Activated CD8-positive, alpha-beta memory T cell treated with anti-CD3 and anti-CD28 coated beads for 1 hour (primary cell): ENCODE measurements around the gene CDT1.

Experiments
- DNase-seq, 2 donors: peaks; one replicate each; pipeline ENCODE4 v3.0.0-alpha.2; 2020; ENCODE audit warnings: low read depth in 1 of 2; ENCODE audit errors: extremely low read depth in 1 of 2

The CDT1 gene

GRCh38 chr16:88854306-88855111 lies 50.9 kb downstream of the CDT1 start:
- DNase-seq: no peak

GRCh38 chr16:88855176-88855575 lies 51.6 kb downstream of the CDT1 start:
- no peak for DNase-seq

DNA sequence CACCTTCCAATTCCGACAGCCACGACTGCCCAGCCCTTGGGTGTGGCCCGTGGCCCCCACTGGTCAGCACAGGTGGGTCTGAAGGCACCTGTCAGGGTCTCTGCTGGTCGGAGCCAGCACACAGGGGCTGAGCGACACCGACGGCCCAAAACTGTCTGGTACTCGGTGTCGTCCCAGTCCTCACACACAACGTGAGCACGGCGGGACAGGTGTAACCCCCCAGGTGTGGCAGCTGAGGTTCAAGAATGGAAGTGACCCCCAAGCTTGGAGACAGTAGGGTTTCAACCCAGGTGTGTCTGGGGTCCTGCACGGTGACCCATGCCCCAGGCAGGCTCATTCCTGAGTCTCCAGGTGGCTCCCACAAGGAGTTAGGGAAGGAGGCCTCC lies 52.1 kb downstream of the CDT1 start:
- DNase-seq: no peak

GRCh38 chr16:88856122-88856827 lies 52.7 kb downstream of the CDT1 start:
- DNase-seq: no peak

DNA sequence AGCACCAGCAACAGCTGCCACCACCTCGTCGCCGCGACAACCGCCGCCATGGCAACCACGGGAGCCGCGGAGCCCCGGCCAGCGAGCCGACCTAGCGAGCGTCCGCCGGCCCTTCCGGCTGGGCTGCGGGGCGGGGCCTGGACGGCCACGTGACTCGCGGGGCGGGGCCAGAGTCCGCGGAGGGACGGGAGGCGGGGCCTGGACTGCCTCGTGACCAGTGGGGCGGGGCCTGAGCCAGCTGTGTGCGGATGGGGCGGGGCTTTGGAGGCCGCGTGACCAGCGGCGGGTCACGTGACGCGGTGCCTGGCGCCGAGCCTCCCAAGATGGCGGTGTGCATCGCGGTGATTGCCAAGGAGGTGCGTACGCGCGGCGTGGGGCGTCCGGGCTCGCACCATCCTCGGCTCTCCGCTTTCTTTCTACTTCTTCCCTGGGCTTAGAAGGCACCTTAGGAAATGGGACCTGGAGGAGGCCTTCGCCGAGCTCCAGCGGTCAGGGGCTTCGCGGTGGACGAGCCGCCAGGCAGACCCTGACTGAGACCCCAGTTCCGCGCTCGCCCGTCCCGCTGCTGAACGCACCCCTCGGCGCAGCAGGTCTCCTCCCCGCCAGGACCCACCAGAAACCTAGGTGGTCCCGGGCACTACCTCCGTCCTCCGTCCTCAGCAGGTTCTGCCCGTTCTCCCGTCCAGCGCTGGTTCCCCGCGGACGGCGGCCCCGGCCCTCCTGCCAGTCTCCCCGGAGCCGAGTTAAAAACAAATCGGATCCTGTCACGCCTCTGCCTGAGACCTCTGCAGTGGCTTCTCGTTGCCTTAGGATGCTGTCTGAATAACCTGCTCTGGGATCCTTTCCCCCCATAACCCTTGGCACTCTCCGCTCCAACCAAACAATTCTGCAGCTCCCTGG lies 53.5 kb downstream of the CDT1 start, which contains the start of the genes GALNS and TRAPPC2L:
TSS of gene GALNS (minus strand) at position 120 of the 900 bp plus-strand sequence. CDS start at position 50, 70 bp downstream.
TSS of gene TRAPPC2L (plus strand) at position 300 of the 900 bp plus-strand sequence. CDS start at position 324, 24 bp downstream.
- DNase-seq: peak; percentile 95 to 99

- peak; percentile 33 to 58 for DNase-seq
Observed at GRCh38 chr16:88857728-88858339, 54.2 kb downstream of the CDT1 start.
